NB4 (cell line): ENCODE results near the gene LPO.

Experiments used
- DNase-seq: peaks from one replicate; pipeline ENCODE4 v3.0.0; 2010; ENCODE audit warnings: low read depth
- H3K4me3 ChIP-seq: one replicate; pipeline ENCODE4 v1.5.1; 2011; ENCODE audit warnings: mild to moderate bottlenecking, low read depth, low read length, moderate library complexity
- CTCF ChIP-seq: IDR thresholded peaks from one replicate; pipeline ENCODE4 v1.5.1; 2012; ENCODE audit warnings: low read depth, low read length
- MAX ChIP-seq: IDR thresholded peaks from 2 replicates; pipeline ENCODE4 v1.6.1; 2011; ENCODE audit warnings: low read depth, low read length
- MYC ChIP-seq: IDR thresholded peaks from 2 replicates; pipeline ENCODE4 v1.6.1; 2011; ENCODE audit warnings: low read depth, low read length
- POLR2A ChIP-seq: IDR thresholded peaks from 2 replicates; pipeline ENCODE4 v1.6.1; 2011; ENCODE audit warnings: mild to moderate bottlenecking; ENCODE audit not compliant: insufficient read length; ENCODE audit errors: extremely low read depth

Gene LPO

GRCh38 chr17:58309918-58310259 lies 71.5 kb downstream of the LPO start:
- no peak for DNase-seq
- TF ChIP-seq CTCF (no peak), POLR2A (no peak), MAX (no peak), MYC (no peak)
- H3K4me3 ChIP-seq = no peak overlapping the region

- no peak overlapping the region for H3K4me3 ChIP-seq
- TF ChIP-seq CTCF (no peak), MAX (no peak), POLR2A (no peak), MYC (no peak)
- no peak for DNase-seq
Observed at GRCh38 chr17:58310511-58311428, 72.4 kb downstream of the LPO start.

- TF ChIP-seq MAX (no peak), MYC (no peak), POLR2A (no peak), CTCF (no peak)
- no peak overlapping the region for H3K4me3 ChIP-seq
- DNase-seq = no peak
Observed at GRCh38 chr17:58311429-58311894, 73.1 kb downstream of the LPO start.

- H3K4me3 ChIP-seq = no peak overlapping the region
- no peak for DNase-seq
- TF ChIP-seq POLR2A (no peak), MAX (no peak), CTCF (no peak), MYC (no peak)
Observed at GRCh38 chr17:58312021-58312630, 73.7 kb downstream of the LPO start.

- no peak overlapping the region for H3K4me3 ChIP-seq
- DNase-seq = no peak
- TF ChIP-seq MYC (no peak), CTCF (no peak), MAX (no peak), POLR2A (no peak)
Observed at GRCh38 chr17:58312829-58313228, 74.4 kb downstream of the LPO start.
